Mesendoderm (in vitro differentiated cells): ENCODE measurements around the gene LIX1.

Experiments
- DNase-seq: peaks from one replicate; pipeline ENCODE4 v3.0.0; 2013
- H2AK5ac ChIP-seq: 2 replicates; pipeline ENCODE4 v1.6.1; 2013; ENCODE audit warnings: low read length, inconsistent platforms
- H2BK120ac ChIP-seq: 2 replicates; pipeline ENCODE4 v1.6.1; 2013; ENCODE audit warnings: low read depth, mild to moderate bottlenecking, low read length, moderate library complexity, mixed read lengths
- H2BK15ac ChIP-seq: replicated peaks from 2 replicates; pipeline ENCODE4 v1.6.1; 2013; ENCODE audit warnings: low read depth, mild to moderate bottlenecking, moderate library complexity
- H2BK5ac ChIP-seq: 2 replicates; pipeline ENCODE4 v1.6.1; 2013; ENCODE audit warnings: low read length, inconsistent platforms
- H3K18ac ChIP-seq: 2 replicates; pipeline ENCODE4 v1.6.1; 2013; ENCODE audit warnings: mild to moderate bottlenecking, low read length, mixed read lengths
- H3K23ac ChIP-seq: one replicate; pipeline ENCODE4 v1.6.1; 2013; ENCODE audit warnings: low read length
- H3K27ac ChIP-seq: 2 replicates; pipeline ENCODE4 v1.5.1; 2013; ENCODE audit warnings: low read depth, mild to moderate bottlenecking, inconsistent platforms, low read length, moderate library complexity
- H3K27me3 ChIP-seq: 2 replicates; pipeline ENCODE4 v1.6.1; 2013; ENCODE audit warnings: low read length, control low read depth, mild to moderate bottlenecking, inconsistent platforms; ENCODE audit not compliant: insufficient read depth, poor library complexity
- H3K36me3 ChIP-seq: 2 replicates; pipeline ENCODE4 v1.6.1; 2013; ENCODE audit warnings: low read length, inconsistent platforms; ENCODE audit not compliant: control insufficient read depth, insufficient read depth
- H3K4ac ChIP-seq: one replicate; pipeline ENCODE4 v1.6.1; 2013; ENCODE audit warnings: low read depth, mild to moderate bottlenecking, low read length, moderate library complexity
- H3K4me1 ChIP-seq: 2 replicates; pipeline ENCODE4 v1.6.1; 2013; ENCODE audit warnings: low read depth, low read length, inconsistent platforms; ENCODE audit not compliant: control insufficient read depth
- H3K4me2 ChIP-seq: 2 replicates; pipeline ENCODE4 v1.6.1; 2013; ENCODE audit warnings: low read length
- H3K4me3 ChIP-seq: 2 replicates; pipeline ENCODE4 v1.5.1; 2013; ENCODE audit warnings: mild to moderate bottlenecking, low read length
- H3K56ac ChIP-seq: one replicate; pipeline ENCODE4 v1.6.1; 2013; ENCODE audit warnings: low read length
- H3K79me1 ChIP-seq: 2 replicates; pipeline ENCODE4 v1.6.1; 2013; ENCODE audit warnings: low read length, inconsistent platforms
- H3K79me2 ChIP-seq: 2 replicates; pipeline ENCODE4 v1.6.1; 2013; ENCODE audit warnings: mild to moderate bottlenecking, low read length; ENCODE audit not compliant: control insufficient read depth, insufficient read depth
- H3K9ac ChIP-seq: 2 replicates; pipeline ENCODE4 v1.6.1; 2013; ENCODE audit warnings: low read length, inconsistent platforms
- H4K5ac ChIP-seq: one replicate; pipeline ENCODE4 v1.6.1; 2013; ENCODE audit warnings: low read length
- H4K8ac ChIP-seq: one replicate; pipeline ENCODE4 v1.6.1; 2013; ENCODE audit warnings: low read depth, mild to moderate bottlenecking, control low read depth, low read length, moderate library complexity
- WGBS: extraction: QIAGEN DNeasy Blood & Tissue Kit; methylation state at CpG from one replicate; pipeline ENCODE4 v1.1.7; 2013; ENCODE audit warnings: low lambda C conversion rate, missing lambda C conversion rate; ENCODE audit not compliant: insufficient coverage; ENCODE audit errors: extremely low coverage; 5-methylcytosine and 5-hydroxymethylcytosine counted together

LIX1 gene

DNA sequence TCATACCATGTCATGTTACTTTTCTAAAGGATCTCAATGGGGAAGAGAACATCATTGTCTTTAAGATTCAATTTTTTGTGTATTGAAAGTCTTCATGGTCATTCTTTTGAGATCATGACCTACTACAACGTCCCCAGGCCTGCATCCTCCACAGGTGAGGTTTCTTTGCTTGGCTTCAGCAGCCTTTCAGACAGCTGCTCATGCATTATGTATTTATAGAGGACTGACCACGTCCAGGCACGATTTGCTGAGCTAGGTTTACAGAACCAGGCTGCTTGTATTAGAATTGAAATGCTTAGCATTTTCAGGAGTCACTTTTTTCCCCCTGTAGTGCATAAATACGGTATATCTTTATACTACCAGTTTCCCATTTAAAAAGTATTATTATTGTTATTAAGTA is 70.4 kb downstream of the LIX1 start:
- no peak overlapping the region for H3K4ac ChIP-seq
- H3K27me3 ChIP-seq, result no peaks in the 10 kb centered on the region
- H3K18ac ChIP-seq, result no peak overlapping the region
- DNase-seq, result no peak
- H3K4me2 ChIP-seq, result no peak overlapping the region
- no peak overlapping the region for H2BK5ac ChIP-seq
- H2BK120ac ChIP-seq, result no peak overlapping the region
- H3K23ac ChIP-seq, result no peak overlapping the region
- no CpG with 5 or more reads among the region's 4 CpGs for WGBS
- H3K4me3 ChIP-seq, result no peak overlapping the region
- H2AK5ac ChIP-seq, result no peak overlapping the region
- no peak overlapping the region for H3K27ac ChIP-seq
- no peak overlapping the region for H3K9ac ChIP-seq
- H3K79me2 ChIP-seq, result no peaks in the 10 kb centered on the region
- no peak overlapping the region for H3K56ac ChIP-seq
- H4K8ac ChIP-seq, result no peak overlapping the region
- no peaks in the 10 kb centered on the region for H3K79me1 ChIP-seq
- no peak overlapping the region for H4K5ac ChIP-seq
- H3K36me3 ChIP-seq, result no peaks in the 10 kb centered on the region
- no peaks in the 10 kb centered on the region for H3K4me1 ChIP-seq
- no peak overlapping the region for H2BK15ac ChIP-seq

DNA sequence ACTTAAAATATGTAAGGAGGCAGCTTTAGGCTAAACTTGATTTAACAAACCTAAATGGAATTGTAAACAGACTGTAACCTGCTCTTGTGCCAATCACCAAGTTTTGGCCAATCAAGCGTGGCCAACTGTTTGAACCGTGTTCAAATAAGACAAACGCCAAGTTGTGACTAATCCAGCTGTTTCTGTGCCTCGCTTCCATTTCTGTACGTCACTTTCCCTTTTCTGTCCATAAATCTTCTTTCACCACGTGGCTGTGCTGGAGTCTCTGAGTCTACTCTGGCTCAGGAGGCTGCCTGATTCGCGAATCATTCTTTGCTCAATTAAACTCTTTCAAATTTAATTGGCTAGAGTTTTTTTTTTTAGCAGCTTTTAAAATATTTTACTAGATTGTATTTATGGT is 71.3 kb downstream of the LIX1 start:
- Histone ChIP-seq H3K4me1 (no peaks in the 10 kb centered on the region), H2BK15ac (no peak overlapping the region), H2BK120ac (no peak overlapping the region)

DNA sequence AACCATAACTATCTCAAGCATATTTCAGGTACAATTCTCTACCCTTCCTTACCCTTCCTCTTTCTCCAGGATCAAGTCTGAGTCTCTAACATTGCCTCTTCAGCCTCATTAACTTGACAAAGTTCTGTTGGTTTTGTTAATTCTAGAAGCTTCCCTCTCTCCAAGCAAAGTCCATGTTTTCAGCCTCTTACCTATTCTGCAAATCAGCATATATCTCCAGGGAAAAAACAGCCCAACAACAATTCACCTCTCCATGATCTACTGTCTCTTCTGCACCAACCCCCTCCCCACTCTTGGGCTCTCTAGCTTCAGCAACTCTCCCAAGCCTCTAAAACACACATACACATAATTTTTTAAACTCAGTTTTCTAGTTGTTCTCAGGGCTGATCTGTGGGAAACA is 72.2 kb downstream of the LIX1 start:
- Histone ChIP-seq H3K27ac (no peak overlapping the region), H3K4me2 (no peak overlapping the region), H3K9ac (no peak overlapping the region), H3K36me3 (no peaks in the 10 kb centered on the region), H2AK5ac (no peak overlapping the region), H2BK120ac (no peak overlapping the region), H2BK15ac (no peak overlapping the region), H3K23ac (no peak overlapping the region), H3K4me3 (no peak overlapping the region), H3K18ac (no peak overlapping the region), H3K79me2 (no peaks in the 10 kb centered on the region), H3K56ac (no peak overlapping the region), H3K79me1 (no peaks in the 10 kb centered on the region), H3K4me1 (no peaks in the 10 kb centered on the region), H3K4ac (no peak overlapping the region), H3K27me3 (no peaks in the 10 kb centered on the region), H4K5ac (no peak overlapping the region), H4K8ac (no peak overlapping the region), H2BK5ac (no peak overlapping the region)
- DNase-seq, result no peak

More for the DNA sequence above, 71.3 kb downstream of the LIX1 start:
- no peak overlapping the region for H4K5ac ChIP-seq
- no peaks in the 10 kb centered on the region for H3K79me2 ChIP-seq
- H3K56ac ChIP-seq, result no peak overlapping the region
- no peak overlapping the region for H3K9ac ChIP-seq
- no peak overlapping the region for H3K27ac ChIP-seq
- no peaks in the 10 kb centered on the region for H3K27me3 ChIP-seq
- no peak overlapping the region for H2BK5ac ChIP-seq
- H3K4me2 ChIP-seq, result no peak overlapping the region
- DNase-seq, result no peak
- H2AK5ac ChIP-seq, result no peak overlapping the region
- H3K36me3 ChIP-seq, result no peaks in the 10 kb centered on the region
- WGBS, result no CpG with 5 or more reads among the region's 8 CpGs
- H4K8ac ChIP-seq, result no peak overlapping the region
- H3K79me1 ChIP-seq, result no peaks in the 10 kb centered on the region
- no peak overlapping the region for H3K18ac ChIP-seq
- no peak overlapping the region for H3K23ac ChIP-seq
- H3K4me3 ChIP-seq, result no peak overlapping the region
- H3K4ac ChIP-seq, result no peak overlapping the region

DNA sequence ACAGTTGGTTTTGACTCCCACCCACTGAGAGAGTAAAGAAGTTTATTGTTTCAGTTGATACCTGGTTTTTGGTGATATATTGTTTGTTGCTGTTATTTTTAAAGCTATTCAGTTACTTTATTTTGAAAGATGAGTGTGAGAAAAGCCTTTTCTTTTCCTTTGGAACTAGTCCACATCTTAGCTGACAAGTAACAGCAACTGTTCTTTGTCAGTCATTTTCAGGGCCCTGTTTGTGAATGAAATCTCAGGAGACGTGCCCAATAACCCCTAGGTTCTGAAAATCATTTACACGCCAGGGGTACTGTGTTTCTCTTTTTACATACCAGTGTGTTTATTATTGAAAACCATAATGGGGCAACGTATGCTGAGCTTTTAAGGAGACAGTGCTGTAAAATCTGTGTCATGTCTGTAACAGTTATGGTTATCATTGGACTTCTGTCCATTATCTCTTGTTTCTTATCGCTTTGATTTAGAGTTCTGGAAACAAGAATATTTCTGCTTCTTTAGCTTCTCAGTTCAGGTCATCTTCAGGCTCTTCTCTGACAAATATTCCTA is 75.0 kb downstream of the LIX1 start:
- Histone ChIP-seq H4K8ac (no peak overlapping the region), H4K5ac (no peak overlapping the region), H2BK5ac (no peak overlapping the region), H2BK15ac (no peak overlapping the region), H3K79me2 (no peaks in the 10 kb centered on the region), H3K36me3 (no peaks in the 10 kb centered on the region), H3K4me1 (no peaks in the 10 kb centered on the region), H3K4me3 (no peak overlapping the region), H3K9ac (no peak overlapping the region), H2AK5ac (no peak overlapping the region), H3K56ac (no peak overlapping the region), H3K27me3 (no peaks in the 10 kb centered on the region), H3K4ac (no peak overlapping the region), H3K18ac (no peak overlapping the region), H3K23ac (no peak overlapping the region), H3K27ac (no peak overlapping the region), H2BK120ac (no peak overlapping the region), H3K4me2 (no peak overlapping the region), H3K79me1 (no peaks in the 10 kb centered on the region)
- no CpG with 5 or more reads among the region's 4 CpGs for WGBS
- DNase-seq, result no peak

DNA sequence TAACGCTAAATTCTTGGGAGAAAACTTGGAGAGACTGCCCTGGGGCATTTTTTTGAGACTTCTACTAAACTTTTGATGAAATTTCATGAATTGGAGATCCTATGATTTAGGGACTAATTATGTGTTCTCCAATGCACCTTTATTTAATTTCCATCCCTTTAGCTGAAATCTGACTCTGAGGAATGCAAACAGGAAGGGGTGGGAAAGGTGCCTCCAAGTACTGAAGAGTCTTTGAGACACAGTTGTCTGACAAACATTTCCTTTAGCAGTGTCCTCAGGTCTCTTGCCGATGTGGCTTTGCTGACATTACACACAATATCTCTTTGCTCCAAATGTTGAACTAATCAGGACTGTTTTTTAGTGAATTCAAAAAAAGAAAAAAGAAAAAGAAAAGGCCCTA is 76.9 kb downstream of the LIX1 start:
- H3K4me3 ChIP-seq, result no peak overlapping the region
- no peak overlapping the region for H3K27ac ChIP-seq
- H3K4me2 ChIP-seq, result no peak overlapping the region
- H2BK15ac ChIP-seq, result peak overlapping the region; percentile 64
- no peak overlapping the region for H3K23ac ChIP-seq
- no peak overlapping the region for H3K9ac ChIP-seq
- H3K4ac ChIP-seq, result no peak overlapping the region
- no peak overlapping the region for H2BK5ac ChIP-seq
- H3K79me2 ChIP-seq, result no peaks in the 10 kb centered on the region
- H3K79me1 ChIP-seq, result no peaks in the 10 kb centered on the region
- peak; percentile 47 for DNase-seq
- no peaks in the 10 kb centered on the region for H3K4me1 ChIP-seq
- WGBS, result no CpG with 5 or more reads among the region's 2 CpGs
- H2AK5ac ChIP-seq, result no peak overlapping the region
- H3K36me3 ChIP-seq, result no peaks in the 10 kb centered on the region
- no peak overlapping the region for H3K18ac ChIP-seq
- no peak overlapping the region for H2BK120ac ChIP-seq
- no peak overlapping the region for H3K56ac ChIP-seq
- no peak overlapping the region for H4K5ac ChIP-seq
- H3K27me3 ChIP-seq, result no peaks in the 10 kb centered on the region
- H4K8ac ChIP-seq, result no peak overlapping the region

DNA sequence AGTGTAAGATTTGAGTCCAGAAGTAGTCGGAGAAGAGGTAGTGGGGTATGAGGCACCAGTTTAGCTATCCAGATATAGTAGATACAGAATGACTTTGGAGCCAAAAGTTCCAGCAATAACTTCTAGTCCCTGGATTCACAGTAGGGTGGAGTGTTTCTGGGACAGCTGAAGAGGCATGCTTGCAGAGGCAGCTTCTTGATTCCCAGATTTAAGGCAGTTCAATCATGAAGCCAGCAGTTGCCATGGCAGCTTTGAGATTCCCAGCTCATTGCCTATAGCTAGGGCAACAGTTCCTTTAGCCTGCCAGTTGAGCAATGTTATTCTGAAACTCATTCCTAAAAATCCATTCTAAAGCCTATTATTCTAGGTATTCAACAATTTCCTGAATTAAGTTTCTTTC is 79.2 kb downstream of the LIX1 start:
- Histone ChIP-seq H4K8ac (no peak overlapping the region), H3K56ac (no peak overlapping the region), H3K27ac (no peak overlapping the region), H3K4ac (no peak overlapping the region), H3K4me2 (no peak overlapping the region), H3K79me1 (no peaks in the 10 kb centered on the region), H3K9ac (no peak overlapping the region), H3K36me3 (no peaks in the 10 kb centered on the region), H3K79me2 (no peaks in the 10 kb centered on the region), H2BK5ac (no peak overlapping the region), H4K5ac (no peak overlapping the region), H2BK120ac (no peak overlapping the region), H3K23ac (no peak overlapping the region), H3K4me1 (no peaks in the 10 kb centered on the region), H3K4me3 (no peak overlapping the region), H2AK5ac (no peak overlapping the region), H2BK15ac (no peak overlapping the region), H3K18ac (no peak overlapping the region), H3K27me3 (no peaks in the 10 kb centered on the region)
- WGBS, result no CpG with 5 or more reads among the region's 1 CpG
- DNase-seq, result no peak
